Osteoblast (primary cell): ENCODE results near the gene KRT82. TPM values are rescaled to one million over a fixed set of nuclear protein-coding genes. Genes with fewer than 3 reads are reported as not detected.

ENCODE experiments used
- DNase-seq: peaks from one replicate; pipeline ENCODE4 v3.0.0; 2011; ENCODE audit warnings: low spot score, mixed read lengths; ENCODE audit not compliant: insufficient read length; ENCODE audit errors: missing footprints
- H2AFZ ChIP-seq: 2 replicates; pipeline ENCODE4 v1.6.0; 2011; ENCODE audit warnings: mild to moderate bottlenecking, low read length
- H3K27ac ChIP-seq: 2 replicates; pipeline ENCODE4 v1.5.1; 2011; ENCODE audit warnings: mild to moderate bottlenecking, low read depth, low read length, moderate library complexity
- H3K27me3 ChIP-seq: 2 replicates; pipeline ENCODE4 v1.6.0; 2012; ENCODE audit warnings: mild to moderate bottlenecking, control low read depth, inconsistent platforms, low read length, moderate library complexity; ENCODE audit not compliant: insufficient read depth
- H3K36me3 ChIP-seq: 2 replicates; pipeline ENCODE4 v1.5.1; 2011; ENCODE audit warnings: mild to moderate bottlenecking, low read length, control low read depth, moderate library complexity; ENCODE audit not compliant: insufficient read depth
- H3K4me1 ChIP-seq: 2 replicates; pipeline ENCODE4 v1.5.1; 2011; ENCODE audit warnings: mild to moderate bottlenecking, low read length, control low read depth, moderate library complexity; ENCODE audit not compliant: insufficient read depth
- H3K4me2 ChIP-seq: 2 replicates; pipeline ENCODE4 v1.6.0; 2011; ENCODE audit warnings: mild to moderate bottlenecking, low read length; ENCODE audit not compliant: insufficient read depth
- H3K4me3 ChIP-seq: fragments of 200-600 bp; sonication (generic); 3 replicates; pipeline ENCODE4 v1.5.1; 2012; ENCODE audit warnings: mild to moderate bottlenecking, low read length, inconsistent platforms; ENCODE audit not compliant: insufficient read depth
- H3K79me2 ChIP-seq: 2 replicates; pipeline ENCODE4 v1.6.0; 2012; ENCODE audit warnings: mild to moderate bottlenecking, low read length, control low read depth, inconsistent platforms; ENCODE audit not compliant: insufficient read depth
- H3K9me3 ChIP-seq: 2 replicates; pipeline ENCODE4 v1.5.1; 2011; ENCODE audit warnings: low read depth, low read length, control low read depth
- H4K20me1 ChIP-seq: 2 replicates; pipeline ENCODE4 v1.6.0; 2012; ENCODE audit warnings: mild to moderate bottlenecking, low read length, control low read depth; ENCODE audit not compliant: insufficient read depth
- total RNA-seq: library from RNA; depleted of rRNA; stranded (reverse); fragments of >200 nt; gene quantifications from 2 replicates; pipeline ENCODE4 v1.2.3, GENCODE V29; 2012
- TF ChIP-seq, protein P1 (sequence below): IDR thresholded peaks from 2 replicates; pipeline ENCODE4 v1.5.1; 2011; ENCODE audit warnings: mild to moderate bottlenecking, low read depth, low read length, moderate library complexity; ENCODE audit errors: extremely low read depth

The KRT82 gene
- total RNA-seq, 1 donor, result not detected

- H3K27me3 ChIP-seq, result peaks cover 18% of the 10 kb centered on the region
- no peaks in the 10 kb centered on the region for H3K79me2 ChIP-seq
- H3K36me3 ChIP-seq, result no peaks in the 10 kb centered on the region
- H3K9me3 ChIP-seq, result no peaks in the 10 kb centered on the region
- H3K4me2 ChIP-seq, result peak overlapping the region; percentile 43
- TF ChIP-seq, protein P1, sequence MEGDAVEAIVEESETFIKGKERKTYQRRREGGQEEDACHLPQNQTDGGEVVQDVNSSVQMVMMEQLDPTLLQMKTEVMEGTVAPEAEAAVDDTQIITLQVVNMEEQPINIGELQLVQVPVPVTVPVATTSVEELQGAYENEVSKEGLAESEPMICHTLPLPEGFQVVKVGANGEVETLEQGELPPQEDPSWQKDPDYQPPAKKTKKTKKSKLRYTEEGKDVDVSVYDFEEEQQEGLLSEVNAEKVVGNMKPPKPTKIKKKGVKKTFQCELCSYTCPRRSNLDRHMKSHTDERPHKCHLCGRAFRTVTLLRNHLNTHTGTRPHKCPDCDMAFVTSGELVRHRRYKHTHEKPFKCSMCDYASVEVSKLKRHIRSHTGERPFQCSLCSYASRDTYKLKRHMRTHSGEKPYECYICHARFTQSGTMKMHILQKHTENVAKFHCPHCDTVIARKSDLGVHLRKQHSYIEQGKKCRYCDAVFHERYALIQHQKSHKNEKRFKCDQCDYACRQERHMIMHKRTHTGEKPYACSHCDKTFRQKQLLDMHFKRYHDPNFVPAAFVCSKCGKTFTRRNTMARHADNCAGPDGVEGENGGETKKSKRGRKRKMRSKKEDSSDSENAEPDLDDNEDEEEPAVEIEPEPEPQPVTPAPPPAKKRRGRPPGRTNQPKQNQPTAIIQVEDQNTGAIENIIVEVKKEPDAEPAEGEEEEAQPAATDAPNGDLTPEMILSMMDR, result no peak
- peak; percentile 97 for DNase-seq
- peaks cover 9% of the 10 kb centered on the region for H3K4me1 ChIP-seq
- no peak overlapping the region for H3K4me3 ChIP-seq
- H4K20me1 ChIP-seq, result no peaks in the 10 kb centered on the region
- H2AFZ ChIP-seq, result peak overlapping the region; percentile 76
- peak overlapping the region; percentile 8 for H3K27ac ChIP-seq
Observed at GRCh38 chr12:52370926-52371608, 35.1 kb downstream of the KRT82 start.

DNA sequence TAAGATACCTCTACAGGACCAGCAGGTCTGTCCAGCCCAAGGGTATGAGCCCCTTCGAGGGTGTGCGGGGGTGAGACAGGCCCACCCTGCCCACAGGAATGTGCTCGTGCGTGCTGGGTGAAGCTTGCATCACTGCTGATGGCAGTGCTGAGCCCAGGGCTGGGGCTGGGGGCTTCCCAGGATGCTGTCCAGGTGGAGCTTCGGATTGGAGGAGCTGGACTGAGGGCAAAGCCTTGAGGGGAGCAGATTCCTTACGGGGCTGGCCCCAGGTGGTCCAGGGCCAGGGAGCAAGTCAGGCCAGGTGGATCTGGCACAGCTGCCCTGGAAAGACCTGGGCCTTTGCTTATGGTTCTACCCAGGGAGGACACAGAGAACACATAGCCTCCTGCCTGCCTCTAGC, 36.3 kb downstream of the KRT82 start:
- no peak overlapping the region for H3K4me3 ChIP-seq
- H3K4me2 ChIP-seq, result no peak overlapping the region
- peaks cover 17% of the 10 kb centered on the region for H3K27me3 ChIP-seq
- no peaks in the 10 kb centered on the region for H3K36me3 ChIP-seq
- H3K9me3 ChIP-seq, result no peaks in the 10 kb centered on the region
- TF ChIP-seq, protein P1, result no peak
- no peaks in the 10 kb centered on the region for H4K20me1 ChIP-seq
- peaks cover 9% of the 10 kb centered on the region for H3K4me1 ChIP-seq
- no peaks in the 10 kb centered on the region for H3K79me2 ChIP-seq
- DNase-seq, result peak; percentile 44
- no peak overlapping the region for H2AFZ ChIP-seq
- no peak overlapping the region for H3K27ac ChIP-seq

DNA sequence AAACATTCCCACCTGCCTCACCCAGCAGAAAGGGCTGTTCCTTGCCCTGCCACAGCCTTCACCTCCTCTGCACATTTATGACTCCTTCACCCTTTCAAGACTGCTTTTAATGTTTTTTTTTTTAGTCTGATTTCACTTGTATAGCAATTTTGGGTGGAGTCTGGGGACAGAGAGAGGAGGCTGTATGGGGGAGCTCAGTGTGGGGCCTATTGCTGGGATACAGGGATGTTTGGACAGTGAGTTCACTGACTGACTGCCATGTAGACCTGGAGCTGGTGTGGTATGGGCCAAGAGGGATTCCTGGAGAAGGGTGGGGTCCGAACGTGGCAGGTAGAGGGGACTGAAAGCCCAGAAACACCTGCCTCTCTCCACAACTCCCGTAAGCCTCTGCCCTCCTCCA, 36.9 kb downstream of the KRT82 start:
- Histone ChIP-seq H3K4me1 (peaks cover 9% of the 10 kb centered on the region), H2AFZ (no peak overlapping the region), H3K36me3 (no peaks in the 10 kb centered on the region), H3K79me2 (no peaks in the 10 kb centered on the region), H3K4me2 (no peak overlapping the region), H3K9me3 (no peaks in the 10 kb centered on the region), H3K27ac (no peak overlapping the region), H3K4me3 (no peak overlapping the region), H4K20me1 (no peaks in the 10 kb centered on the region), H3K27me3 (peaks cover 22% of the 10 kb centered on the region)
- DNase-seq, result peak; percentile 31
- TF ChIP-seq, protein P1, result no peak

DNA sequence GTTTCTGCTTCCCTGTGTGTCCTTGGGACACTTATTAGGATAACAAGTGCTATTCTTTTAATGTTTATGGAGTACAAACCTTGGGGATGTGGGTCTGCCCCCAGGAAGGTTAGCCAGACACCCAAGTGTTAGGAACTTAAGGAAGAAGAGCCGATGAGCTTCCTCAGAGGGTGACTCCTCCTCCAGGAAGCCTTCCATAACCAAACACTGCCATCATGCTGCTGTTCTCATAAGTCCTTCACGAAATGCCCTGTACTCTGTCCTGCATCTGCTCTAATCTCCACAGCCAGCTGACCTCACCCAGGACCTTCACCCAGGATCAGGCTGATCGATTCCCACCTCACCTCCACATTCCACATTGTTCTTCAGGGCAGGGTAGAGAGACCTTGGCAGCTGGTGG, 37.6 kb downstream of the KRT82 start:
- Histone ChIP-seq H4K20me1 (no peaks in the 10 kb centered on the region), H3K4me1 (peaks cover 9% of the 10 kb centered on the region), H3K36me3 (no peaks in the 10 kb centered on the region), H3K27me3 (peaks cover 22% of the 10 kb centered on the region), H2AFZ (no peak overlapping the region), H3K9me3 (no peaks in the 10 kb centered on the region), H3K79me2 (no peaks in the 10 kb centered on the region), H3K4me2 (no peak overlapping the region), H3K4me3 (no peak overlapping the region), H3K27ac (no peak overlapping the region)
- DNase-seq, result peak; percentile 25
- TF ChIP-seq, protein P1, result no peak
